ENCODE results near the gene SLIT1. TPM values are rescaled to one million over a fixed set of nuclear protein-coding genes. Genes with fewer than 3 reads are reported as not detected.

The SLIT1 gene
- total RNA-seq, 5 donors from 2014 or later (not counting 1 experiment from before 2014, with no cell fraction given) = 0.29 to 0.56 (median 0.49) TPM

- Mint-ChIP-seq H3K36me3 (no peaks in the 10 kb centered on the region), H3K9me3 (no peaks in the 10 kb centered on the region), H3K27me3 (peaks cover 0 to 6% of the 10 kb centered on the region in 2 donors), H3K4me3 (no peak overlapping the region), H3K4me1 (no peaks in the 10 kb centered on the region), H3K27ac (no peak overlapping the region)
- no peak overlapping the region for H3K27ac ChIP-seq (ENCODE audit: low read length)
- H3K9me3 ChIP-seq = no peaks in the 10 kb centered on the region
- peaks cover 0 to 19% of the 10 kb centered on the region in 2 experiments for H3K27me3 ChIP-seq (replicated peaks in 1 of 2; ENCODE audit: control insufficient read depth in 2 of 2, extremely low read depth in 1 of 2, insufficient read depth in 2 of 2, low read length in 1 of 2)
- no peak for DNase-seq
- ChIA-PET POLR2A (no interaction called here), CTCF (interaction anchor here in 1 of 2 donors (0.5 kb wide), 1 partner anchor 357 kb away, joined by 3 read pairs; no protein-coding TSS in a partner anchor)
- no peaks in the 10 kb centered on the region for H3K36me3 ChIP-seq (ENCODE audit: control insufficient read depth in 2 of 2, extremely low read depth in 1 of 2, insufficient read depth in 1 of 2, low read length in 1 of 2)
- H3K4me1 ChIP-seq (ENCODE audit: control insufficient read depth in 1 of 2, extremely low read depth in 1 of 2, insufficient read depth in 2 of 2, low read length in 2 of 2) = no peaks in the 10 kb centered on the region
- ATAC-seq (replicated peaks in 1 of 4) = no peak
- 81% methylated on average over 3 of the region's 4 CpGs for WGBS (ENCODE audit: insufficient coverage)
- H3K4me3 ChIP-seq (ENCODE audit: control insufficient read depth in 1 of 2, extremely low read depth in 1 of 2, low read length in 1 of 2) = no peak overlapping the region
Measured at GRCh38 chr10:96999987-97000386, 185.8 kb downstream of the SLIT1 start.

GRCh38 chr10:96999337-96999736 lies 186.4 kb downstream of the SLIT1 start:
- 90% methylated on average over 2 of the region's 4 CpGs for WGBS (ENCODE audit: insufficient coverage)
- H3K9me3 Mint-ChIP-seq = no peaks in the 10 kb centered on the region
- H3K27ac ChIP-seq (ENCODE audit: low read length) = no peak overlapping the region
- ChIA-PET CTCF (no interaction called here), POLR2A (no interaction called here)
- no peaks in the 10 kb centered on the region for H3K9me3 ChIP-seq
- H3K4me1 ChIP-seq (ENCODE audit: control insufficient read depth in 1 of 2, extremely low read depth in 1 of 2, insufficient read depth in 2 of 2, low read length in 2 of 2) = no peaks in the 10 kb centered on the region
- ATAC-seq (replicated peaks in 1 of 4) = no peak
- H3K4me3 ChIP-seq (ENCODE audit: control insufficient read depth in 1 of 2, extremely low read depth in 1 of 2, low read length in 1 of 2) = no peak overlapping the region
- peaks cover 0 to 12% of the 10 kb centered on the region in 2 experiments for H3K27me3 ChIP-seq (replicated peaks in 1 of 2; ENCODE audit: control insufficient read depth in 2 of 2, extremely low read depth in 1 of 2, insufficient read depth in 2 of 2, low read length in 1 of 2)
- no peak for DNase-seq
- peaks cover 0 to 4% of the 10 kb centered on the region in 2 donors for H3K27me3 Mint-ChIP-seq
- H3K36me3 Mint-ChIP-seq = no peaks in the 10 kb centered on the region
- no peak overlapping the region for H3K4me3 Mint-ChIP-seq
- H3K27ac Mint-ChIP-seq = no peak overlapping the region
- no peaks in the 10 kb centered on the region for H3K36me3 ChIP-seq (ENCODE audit: control insufficient read depth in 2 of 2, extremely low read depth in 1 of 2, insufficient read depth in 1 of 2, low read length in 1 of 2)
- H3K4me1 Mint-ChIP-seq = no peaks in the 10 kb centered on the region

DNA sequence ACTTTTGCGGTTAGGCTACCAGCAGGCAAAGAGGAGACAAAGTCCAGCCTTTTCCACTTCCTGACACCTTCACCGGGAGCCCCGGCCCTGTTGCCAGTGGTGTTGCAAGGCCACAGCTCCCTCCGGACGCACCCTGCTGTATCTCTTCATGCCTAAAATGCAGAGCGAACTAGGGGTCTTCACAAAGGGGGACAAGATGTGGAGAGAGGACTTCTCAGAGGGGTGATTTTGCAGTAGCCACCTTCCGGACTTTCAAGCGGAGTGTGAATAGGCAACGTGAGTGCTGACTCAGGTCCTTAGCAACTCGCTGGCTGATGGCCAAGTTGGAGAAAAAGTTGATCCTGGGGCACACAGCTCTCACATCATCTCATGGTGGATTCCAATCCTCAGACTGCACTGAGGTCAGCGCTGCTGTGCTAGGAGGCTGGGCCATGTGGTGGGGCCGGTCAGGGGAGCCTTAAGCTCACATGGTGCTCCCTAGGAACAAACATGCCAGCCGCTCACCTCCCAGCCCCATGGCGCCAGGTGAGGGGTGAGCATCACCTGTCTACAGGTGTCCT lies 187.3 kb downstream of the SLIT1 start:
- CTCF ChIA-PET = no interaction called here
- POLR2A ChIA-PET = no interaction called here
- 96% methylated on average over 12 of the region's 14 CpGs for WGBS (ENCODE audit: insufficient coverage)
- H3K9me3 Mint-ChIP-seq = no peaks in the 10 kb centered on the region
- no peak for ATAC-seq (replicated peaks in 1 of 4)
- H3K27me3 ChIP-seq (replicated peaks in 1 of 2; ENCODE audit: control insufficient read depth in 2 of 2, extremely low read depth in 1 of 2, insufficient read depth in 2 of 2, low read length in 1 of 2) = peaks cover 0 to 11% of the 10 kb centered on the region in 2 experiments
- H3K9me3 ChIP-seq = no peaks in the 10 kb centered on the region
- H3K4me1 Mint-ChIP-seq = no peaks in the 10 kb centered on the region
- H3K4me3 Mint-ChIP-seq = no peak overlapping the region
- no peaks in the 10 kb centered on the region for H3K36me3 Mint-ChIP-seq
- no peaks in the 10 kb centered on the region for H3K36me3 ChIP-seq (ENCODE audit: control insufficient read depth in 2 of 2, extremely low read depth in 1 of 2, insufficient read depth in 1 of 2, low read length in 1 of 2)
- no peaks in the 10 kb centered on the region for H3K4me1 ChIP-seq (ENCODE audit: control insufficient read depth in 1 of 2, extremely low read depth in 1 of 2, insufficient read depth in 2 of 2, low read length in 2 of 2)
- peaks cover 0 to 4% of the 10 kb centered on the region in 2 donors for H3K27me3 Mint-ChIP-seq
- no peak overlapping the region for H3K27ac ChIP-seq (ENCODE audit: low read length)
- DNase-seq = no peak
- no peak overlapping the region for H3K4me3 ChIP-seq (ENCODE audit: control insufficient read depth in 1 of 2, extremely low read depth in 1 of 2, low read length in 1 of 2)
- H3K27ac Mint-ChIP-seq = no peak overlapping the region

GRCh38 chr10:96996275-96996965 lies 189.3 kb downstream of the SLIT1 start:
- Histone ChIP-seq H3K4me1 (ENCODE audit: control insufficient read depth in 1 of 2, extremely low read depth in 1 of 2, insufficient read depth in 2 of 2, low read length in 2 of 2) (no peaks in the 10 kb centered on the region), H3K9me3 (no peaks in the 10 kb centered on the region), H3K4me3 (ENCODE audit: control insufficient read depth in 1 of 2, extremely low read depth in 1 of 2, low read length in 1 of 2) (no peak overlapping the region), H3K36me3 (ENCODE audit: control insufficient read depth in 2 of 2, extremely low read depth in 1 of 2, insufficient read depth in 1 of 2, low read length in 1 of 2) (no peaks in the 10 kb centered on the region), H3K27ac (ENCODE audit: low read length) (no peak overlapping the region), H3K27me3 (replicated peaks in 1 of 2; ENCODE audit: control insufficient read depth in 2 of 2, extremely low read depth in 1 of 2, insufficient read depth in 2 of 2, low read length in 1 of 2) (no peaks in the 10 kb centered on the region)
- Mint-ChIP-seq H3K27ac (no peak overlapping the region), H3K4me1 (no peaks in the 10 kb centered on the region), H3K27me3 (no peaks in the 10 kb centered on the region), H3K9me3 (no peaks in the 10 kb centered on the region), H3K4me3 (no peak overlapping the region), H3K36me3 (no peaks in the 10 kb centered on the region)
- no peak for ATAC-seq (replicated peaks in 1 of 4)
- no peak for DNase-seq
- CTCF ChIA-PET = no interaction called here
- POLR2A ChIA-PET = no interaction called here
- WGBS (ENCODE audit: insufficient coverage) = 94% methylated on average over 6 of the region's 6 CpGs

- no peaks in the 10 kb centered on the region for H3K36me3 ChIP-seq (ENCODE audit: control insufficient read depth in 2 of 2, extremely low read depth in 1 of 2, insufficient read depth in 1 of 2, low read length in 1 of 2)
- no peaks in the 10 kb centered on the region for H3K9me3 ChIP-seq
- ChIA-PET CTCF (no interaction called here), POLR2A (no interaction called here)
- H3K27me3 Mint-ChIP-seq = no peaks in the 10 kb centered on the region
- no peak for DNase-seq
- H3K27ac Mint-ChIP-seq = no peak overlapping the region
- WGBS (ENCODE audit: insufficient coverage) = no CpG with 5 or more reads among the region's 4 CpGs
- ATAC-seq (replicated peaks in 1 of 4) = no peak
- H3K4me1 ChIP-seq (ENCODE audit: control insufficient read depth in 1 of 2, extremely low read depth in 1 of 2, insufficient read depth in 2 of 2, low read length in 2 of 2) = no peaks in the 10 kb centered on the region
- no peak overlapping the region for H3K27ac ChIP-seq (ENCODE audit: low read length)
- no peaks in the 10 kb centered on the region for H3K4me1 Mint-ChIP-seq
- H3K36me3 Mint-ChIP-seq = no peaks in the 10 kb centered on the region
- no peak overlapping the region for H3K4me3 Mint-ChIP-seq
- H3K9me3 Mint-ChIP-seq = no peaks in the 10 kb centered on the region
- H3K4me3 ChIP-seq (ENCODE audit: control insufficient read depth in 1 of 2, extremely low read depth in 1 of 2, low read length in 1 of 2) = no peak overlapping the region
- no peaks in the 10 kb centered on the region for H3K27me3 ChIP-seq (replicated peaks in 1 of 2; ENCODE audit: control insufficient read depth in 2 of 2, extremely low read depth in 1 of 2, insufficient read depth in 2 of 2, low read length in 1 of 2)
Measured at GRCh38 chr10:96995851-96996250, 189.9 kb downstream of the SLIT1 start.

GRCh38 chr10:96992721-96993120 lies 193.0 kb downstream of the SLIT1 start:
- ATAC-seq (replicated peaks in 1 of 4) = no peak
- Mint-ChIP-seq H3K4me3 (no peak overlapping the region), H3K9me3 (no peaks in the 10 kb centered on the region), H3K36me3 (peaks cover 3% of the 10 kb centered on the region), H3K4me1 (no peaks in the 10 kb centered on the region), H3K27ac (no peak overlapping the region), H3K27me3 (no peaks in the 10 kb centered on the region)
- Histone ChIP-seq H3K27ac (ENCODE audit: low read length) (no peak overlapping the region), H3K36me3 (ENCODE audit: control insufficient read depth in 2 of 2, extremely low read depth in 1 of 2, insufficient read depth in 1 of 2, low read length in 1 of 2) (no peaks in the 10 kb centered on the region), H3K4me3 (ENCODE audit: control insufficient read depth in 1 of 2, extremely low read depth in 1 of 2, low read length in 1 of 2) (no peak overlapping the region), H3K9me3 (no peaks in the 10 kb centered on the region), H3K27me3 (replicated peaks in 1 of 2; ENCODE audit: control insufficient read depth in 2 of 2, extremely low read depth in 1 of 2, insufficient read depth in 2 of 2, low read length in 1 of 2) (no peaks in the 10 kb centered on the region), H3K4me1 (ENCODE audit: control insufficient read depth in 1 of 2, extremely low read depth in 1 of 2, insufficient read depth in 2 of 2, low read length in 2 of 2) (no peaks in the 10 kb centered on the region)
- POLR2A ChIA-PET = no interaction called here
- no CpG with 5 or more reads among the region's 1 CpG for WGBS (ENCODE audit: insufficient coverage)
- no peak for DNase-seq
- CTCF ChIA-PET = no interaction called here

Measured in T-cell (primary cell).